Measurements from ENCODE around the gene UBE2A.

UBE2A gene

GRCh38 chrX:119552508-119552907 lies 21.9 kb upstream of the UBE2A start:
- no peak for TF ChIP-seq CTCF (IDR thresholded peaks at IDR 0.05; ENCODE audit: low read depth, low read length, missing control alignments)
- H3K4me3 ChIP-seq (replicated peaks; ENCODE audit: low read depth, low read length) = no peak overlapping the region
- DNase-seq (ENCODE audit: extremely low read depth, low read depth) = no peak

GRCh38 chrX:119565107-119565663 lies 9.2 kb upstream of the UBE2A start, which contains the start of gene STEEP1:
Gene STEEP1, minus strand, starts transcription at chrX:119565409. Its CDS starts 54 bp downstream, at chrX:119565355.
- H3K4me3 ChIP-seq (replicated peaks; ENCODE audit: low read depth, low read length) = peak within 1 kb of the TSS; percentile 63
- no peak for TF ChIP-seq CTCF (IDR thresholded peaks at IDR 0.05; ENCODE audit: low read depth, low read length, missing control alignments)
- peak; percentile 84 for DNase-seq (ENCODE audit: extremely low read depth, low read depth)

GRCh38 chrX:119570351-119570835 lies 4.0 kb upstream of the UBE2A start:
- no peak overlapping the region for H3K4me3 ChIP-seq (replicated peaks; ENCODE audit: low read depth, low read length)
- TF ChIP-seq CTCF (IDR thresholded peaks at IDR 0.05; ENCODE audit: low read depth, low read length, missing control alignments) = no peak
- no peak for DNase-seq (ENCODE audit: extremely low read depth, low read depth)

GRCh38 chrX:119573222-119573621 lies 1.1 kb upstream of the UBE2A start:
- no peak for TF ChIP-seq CTCF (IDR thresholded peaks at IDR 0.05; ENCODE audit: low read depth, low read length, missing control alignments)
- peak overlapping the region; percentile 56; the same call in 1 of the 2 replicates for H3K4me3 ChIP-seq (replicated peaks; ENCODE audit: low read depth, low read length)
- DNase-seq (ENCODE audit: extremely low read depth, low read depth) = no peak

GRCh38 chrX:119573840-119574393 lies 446 bp upstream of the UBE2A start:
- peak overlapping the region; percentile 56 for H3K4me3 ChIP-seq (replicated peaks; ENCODE audit: low read depth, low read length)
- no peak for DNase-seq (ENCODE audit: extremely low read depth, low read depth)
- TF ChIP-seq CTCF (IDR thresholded peaks at IDR 0.05; ENCODE audit: low read depth, low read length, missing control alignments) = no peak

GRCh38 chrX:119579414-119579813 lies 5.1 kb downstream of the UBE2A start:
- no peak for DNase-seq (ENCODE audit: extremely low read depth, low read depth)
- no peak overlapping the region for H3K4me3 ChIP-seq (replicated peaks; ENCODE audit: low read depth, low read length)
- TF ChIP-seq CTCF (IDR thresholded peaks at IDR 0.05; ENCODE audit: low read depth, low read length, missing control alignments) = no peak

Data from HFF-Myc (cell line).